H9 (cell line): ENCODE results near the gene MAEA. TPM values are rescaled to one million over a fixed set of nuclear protein-coding genes. Genes with fewer than 3 reads are reported as not detected.

Experiments
- DNase-seq: peaks from one replicate; pipeline ENCODE4 v3.0.0-alpha.2; 2017
- H2AFZ ChIP-seq: one replicate; pipeline ENCODE4 v1.6.1; 2013; ENCODE audit warnings: mild to moderate bottlenecking, low read length, control low read depth, moderate library complexity
- H2AK5ac ChIP-seq: 2 replicates; pipeline ENCODE4 v1.6.1; 2013; ENCODE audit warnings: low read length, control low read depth, mixed read lengths; ENCODE audit not compliant: insufficient read length
- H2BK120ac ChIP-seq: one replicate; pipeline ENCODE4 v1.6.1; 2013; ENCODE audit warnings: low read depth, mild to moderate bottlenecking, low read length, control low read depth, inconsistent platforms; ENCODE audit not compliant: poor library complexity, severe bottlenecking
- H2BK12ac ChIP-seq: 2 replicates; pipeline ENCODE4 v1.6.1; 2013; ENCODE audit warnings: low read length, control low read depth, mixed read lengths, low read depth; ENCODE audit not compliant: insufficient read length
- H2BK15ac ChIP-seq: 2 replicates; pipeline ENCODE4 v1.6.1; 2013; ENCODE audit warnings: low read depth, low read length, control low read depth
- H2BK20ac ChIP-seq: one replicate; pipeline ENCODE4 v1.6.1; 2013; ENCODE audit warnings: low read depth, mild to moderate bottlenecking, low read length, control low read depth, inconsistent platforms; ENCODE audit not compliant: poor library complexity, severe bottlenecking
- H2BK5ac ChIP-seq: 2 replicates; pipeline ENCODE4 v1.6.1; 2013; ENCODE audit warnings: low read length, control low read depth, mixed read lengths; ENCODE audit not compliant: insufficient read length
- H3K14ac ChIP-seq: 2 replicates; pipeline ENCODE4 v1.6.1; 2013; ENCODE audit warnings: low read length, control low read depth; ENCODE audit not compliant: insufficient read depth
- H3K18ac ChIP-seq: 2 replicates; pipeline ENCODE4 v1.6.1; 2013; ENCODE audit warnings: low read depth, mild to moderate bottlenecking, mixed read lengths, low read length, control low read depth; ENCODE audit not compliant: insufficient read length
- H3K23ac ChIP-seq: 2 replicates; pipeline ENCODE4 v1.6.1; 2013; ENCODE audit warnings: low read length, control low read depth, mixed read lengths, low read depth; ENCODE audit not compliant: insufficient read length
- H3K23me2 ChIP-seq: 2 replicates; pipeline ENCODE4 v1.6.1; 2013; ENCODE audit warnings: low read depth, mild to moderate bottlenecking, mixed read lengths, low read length, control low read depth; ENCODE audit not compliant: insufficient read length, poor library complexity, severe bottlenecking
- H3K27ac ChIP-seq: 2 replicates; pipeline ENCODE4 v1.5.1; 2013; ENCODE audit warnings: low read length, control low read depth, mixed read lengths, low read depth; ENCODE audit not compliant: insufficient read length
- H3K27me3 ChIP-seq: 2 replicates; pipeline ENCODE4 v1.6.1; 2013; ENCODE audit warnings: low read length, control low read depth, inconsistent platforms; ENCODE audit not compliant: insufficient read depth
- H3K4ac ChIP-seq: 2 replicates; pipeline ENCODE4 v1.6.1; 2013; ENCODE audit warnings: low read depth, mild to moderate bottlenecking, control low read depth, inconsistent platforms, low read length, moderate library complexity
- H3K4me1 ChIP-seq: 2 replicates; pipeline ENCODE4 v1.6.1; 2013; ENCODE audit warnings: low read length, control low read depth, inconsistent platforms; ENCODE audit not compliant: insufficient read depth
- H3K4me2 ChIP-seq: 2 replicates; pipeline ENCODE4 v1.6.1; 2013; ENCODE audit warnings: low read length, control low read depth, mixed read lengths; ENCODE audit not compliant: insufficient read length, insufficient read depth
- H3K56ac ChIP-seq: 2 replicates; pipeline ENCODE4 v1.6.1; 2013; ENCODE audit warnings: low read depth, mild to moderate bottlenecking, mixed read lengths, low read length, control low read depth; ENCODE audit not compliant: insufficient read length
- H3K79me1 ChIP-seq: 2 replicates; pipeline ENCODE4 v1.6.1; 2013; ENCODE audit warnings: low read depth, mild to moderate bottlenecking, moderate library complexity, low read length, control low read depth, inconsistent platforms; ENCODE audit not compliant: insufficient read depth, poor library complexity, severe bottlenecking
- H3K79me2 ChIP-seq: 2 replicates; pipeline ENCODE4 v1.6.1; 2013; ENCODE audit warnings: low read length, control low read depth, inconsistent platforms; ENCODE audit not compliant: insufficient read depth
- H3K9ac ChIP-seq: 2 replicates; pipeline ENCODE4 v1.6.1; 2013; ENCODE audit warnings: low read length, control low read depth, mixed read lengths; ENCODE audit not compliant: insufficient read length; ENCODE audit errors: extremely low read depth
- H3K9me3 ChIP-seq: one replicate; pipeline ENCODE4 v1.6.1; 2013; ENCODE audit warnings: low read depth, low read length, inconsistent platforms; ENCODE audit not compliant: control insufficient read depth
- H3T11ph ChIP-seq: one replicate; pipeline ENCODE4 v1.6.1; 2013; ENCODE audit warnings: mild to moderate bottlenecking, low read length, control low read depth, inconsistent platforms
- H4K20me1 ChIP-seq: one replicate; pipeline ENCODE4 v1.6.1; 2013; ENCODE audit not compliant: control insufficient read depth, insufficient read length, insufficient read depth
- H4K5ac ChIP-seq: 2 replicates; pipeline ENCODE4 v1.6.1; 2013; ENCODE audit warnings: low read depth, mild to moderate bottlenecking, mixed read lengths, low read length, control low read depth; ENCODE audit not compliant: insufficient read length
- H4K8ac ChIP-seq: replicated peaks from 2 replicates; pipeline ENCODE4 v1.6.1; 2013; ENCODE audit warnings: low read length, control low read depth, mixed read lengths, low read depth; ENCODE audit not compliant: insufficient read length
- H4K91ac ChIP-seq: 2 replicates; pipeline ENCODE4 v1.6.1; 2013; ENCODE audit warnings: low read depth, mild to moderate bottlenecking, moderate library complexity, mixed read lengths, low read length, control low read depth; ENCODE audit not compliant: insufficient read length
- H3K27ac Mint-ChIP-seq, 3 experiments: 2 replicates in 2 of 3; 3 replicates in 1 of 3; pipeline ENCODE4 v1.8.0; 2020 to 2021; ENCODE audit warnings: mixed read lengths in 3 of 3, mild to moderate bottlenecking in 1 of 3, moderate library complexity in 1 of 3
- H3K27me3 Mint-ChIP-seq: 2 replicates; pipeline ENCODE4 v1.8.0; 2021; ENCODE audit warnings: low read depth, mild to moderate bottlenecking, moderate library complexity, mixed read lengths
- H3K36me3 Mint-ChIP-seq, 3 experiments: 2 replicates in 2 of 3; 3 replicates in 1 of 3; pipeline ENCODE4 v1.8.0; 2020 to 2021; ENCODE audit warnings: low read depth in 3 of 3, mixed read lengths in 3 of 3; ENCODE audit not compliant: insufficient read depth in 1 of 3
- H3K4me1 Mint-ChIP-seq, 2 experiments: 2 replicates each; pipeline ENCODE4 v1.8.0; 2020; ENCODE audit warnings: mixed read lengths in 2 of 2
- H3K4me3 Mint-ChIP-seq, 2 experiments: 2 replicates in 1 of 2; 3 replicates in 1 of 2; pipeline ENCODE4 v1.8.0; 2020 to 2021; ENCODE audit warnings: mild to moderate bottlenecking in 2 of 2, mixed read lengths in 2 of 2, moderate library complexity in 1 of 2
- H3K9me3 Mint-ChIP-seq, 2 experiments: 2 replicates in 1 of 2; 3 replicates in 1 of 2; pipeline ENCODE4 v1.8.0; 2020; ENCODE audit warnings: mild to moderate bottlenecking in 2 of 2, mixed read lengths in 2 of 2, moderate library complexity in 1 of 2
- WGBS: extraction: QIAGEN DNeasy Blood & Tissue Kit; methylation state at CpG from one replicate; pipeline ENCODE4 v1.1.7; 2013; ENCODE audit warnings: missing lambda C conversion rate, low lambda C conversion rate, mixed read lengths; ENCODE audit not compliant: insufficient read length; ENCODE audit errors: extremely low coverage; 5-methylcytosine and 5-hydroxymethylcytosine counted together
- total RNA-seq: library from RNA; stranded (reverse); gene quantifications from 2 replicates; pipeline ENCODE4 v1.2.1, GENCODE V29; 2021
- TF ChIP-seq, protein P1 (sequence below): fragments of 200-600 bp; sonication (generic); conservative IDR thresholded peaks from 3 replicates; pipeline ENCODE4 v1.8.0; 2021; ENCODE audit warnings: antibody characterized with exemption, mild to moderate bottlenecking

MAEA gene
- total RNA-seq, 1 experiment from 2014 or later = 85.6 TPM

DNA sequence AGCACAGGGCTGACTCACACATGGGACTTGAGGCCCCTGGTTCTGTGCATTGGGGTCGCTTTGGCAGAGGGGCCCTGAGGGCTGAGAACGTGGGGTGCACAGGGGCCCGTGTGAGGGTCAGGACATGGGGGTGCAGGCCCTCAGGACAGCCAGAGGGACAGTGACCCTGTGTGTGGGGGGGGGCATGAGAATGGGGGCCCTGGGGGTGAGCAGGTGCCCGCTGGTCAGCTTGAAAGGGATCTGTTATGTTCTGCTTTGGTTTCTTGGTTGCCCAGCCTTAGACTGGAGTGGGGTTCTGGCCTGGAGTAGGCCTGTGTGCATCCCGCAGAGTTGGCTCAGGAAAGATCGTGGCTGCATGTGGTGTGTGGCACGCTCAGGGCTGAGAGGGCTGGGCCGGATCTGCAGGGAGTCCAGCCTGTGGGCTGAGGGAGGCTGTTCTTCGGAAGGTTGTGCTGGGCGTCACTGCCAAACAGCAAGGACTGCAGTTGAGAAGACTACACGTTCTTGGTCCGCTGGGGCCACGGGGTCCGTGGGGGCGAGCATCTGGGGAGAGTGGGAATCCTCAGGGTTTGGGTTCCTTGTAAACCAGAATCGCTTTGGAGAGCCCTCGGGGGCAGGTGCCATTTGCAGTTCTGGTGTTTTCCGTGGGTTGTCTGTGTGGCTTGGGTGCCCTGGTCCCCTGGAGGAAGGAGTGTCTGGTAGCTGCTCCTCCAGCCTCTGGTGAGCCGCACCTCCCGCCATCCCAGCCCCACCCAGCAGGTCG is 42.1 kb downstream of the MAEA start:
- no peak overlapping the region; the same call in 1 of the 2 replicates for H3K14ac ChIP-seq
- H3K9ac ChIP-seq = no peak overlapping the region
- H3K4me1 Mint-ChIP-seq = no peaks in the 10 kb centered on the region
- no peak overlapping the region for H2BK5ac ChIP-seq
- H3K18ac ChIP-seq = no peak overlapping the region
- H3K27ac Mint-ChIP-seq = peak overlapping the region; percentile 23 to 88 (median 83); a peak in 3 of 7 replicates
- no peak overlapping the region for H3T11ph ChIP-seq
- no peaks in the 10 kb centered on the region for H3K27me3 ChIP-seq
- no peak overlapping the region for H4K8ac ChIP-seq
- H3K79me2 ChIP-seq = no peaks in the 10 kb centered on the region; the same call in 1 of the 2 replicates
- H3K4me2 ChIP-seq = no peak overlapping the region
- no peak overlapping the region for H2BK20ac ChIP-seq
- no peaks in the 10 kb centered on the region for H4K20me1 ChIP-seq
- no peak overlapping the region for H2AK5ac ChIP-seq
- no peak overlapping the region for H2BK15ac ChIP-seq
- H4K91ac ChIP-seq = no peak overlapping the region
- H3K56ac ChIP-seq = no peak overlapping the region
- H3K27ac ChIP-seq = no peak overlapping the region
- H4K5ac ChIP-seq = no peak overlapping the region
- no peaks in the 10 kb centered on the region for H3K9me3 ChIP-seq
- no peaks in the 10 kb centered on the region for H3K9me3 Mint-ChIP-seq
- WGBS = no CpG with 5 or more reads among the region's 21 CpGs
- H3K4me1 ChIP-seq = no peaks in the 10 kb centered on the region
- TF ChIP-seq, protein P1, sequence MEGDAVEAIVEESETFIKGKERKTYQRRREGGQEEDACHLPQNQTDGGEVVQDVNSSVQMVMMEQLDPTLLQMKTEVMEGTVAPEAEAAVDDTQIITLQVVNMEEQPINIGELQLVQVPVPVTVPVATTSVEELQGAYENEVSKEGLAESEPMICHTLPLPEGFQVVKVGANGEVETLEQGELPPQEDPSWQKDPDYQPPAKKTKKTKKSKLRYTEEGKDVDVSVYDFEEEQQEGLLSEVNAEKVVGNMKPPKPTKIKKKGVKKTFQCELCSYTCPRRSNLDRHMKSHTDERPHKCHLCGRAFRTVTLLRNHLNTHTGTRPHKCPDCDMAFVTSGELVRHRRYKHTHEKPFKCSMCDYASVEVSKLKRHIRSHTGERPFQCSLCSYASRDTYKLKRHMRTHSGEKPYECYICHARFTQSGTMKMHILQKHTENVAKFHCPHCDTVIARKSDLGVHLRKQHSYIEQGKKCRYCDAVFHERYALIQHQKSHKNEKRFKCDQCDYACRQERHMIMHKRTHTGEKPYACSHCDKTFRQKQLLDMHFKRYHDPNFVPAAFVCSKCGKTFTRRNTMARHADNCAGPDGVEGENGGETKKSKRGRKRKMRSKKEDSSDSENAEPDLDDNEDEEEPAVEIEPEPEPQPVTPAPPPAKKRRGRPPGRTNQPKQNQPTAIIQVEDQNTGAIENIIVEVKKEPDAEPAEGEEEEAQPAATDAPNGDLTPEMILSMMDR = no peak
- no peaks in the 10 kb centered on the region for H3K23me2 ChIP-seq
- no peak overlapping the region for H2AFZ ChIP-seq
- H3K36me3 Mint-ChIP-seq = peaks cover 27 to 56% (median 49%) of the 10 kb centered on the region in 3 experiments
- H3K4me3 Mint-ChIP-seq = no peak overlapping the region
- no peaks in the 10 kb centered on the region for H3K27me3 Mint-ChIP-seq
- no peak overlapping the region for H2BK120ac ChIP-seq
- no peaks in the 10 kb centered on the region for H3K79me1 ChIP-seq
- H3K23ac ChIP-seq = no peak overlapping the region
- no peak overlapping the region for H2BK12ac ChIP-seq
- no peak overlapping the region for H3K4ac ChIP-seq
- DNase-seq = no peak
